ENCODE results near the gene USP14. TPM values are rescaled to one million over a fixed set of nuclear protein-coding genes. Genes with fewer than 3 reads are reported as not detected.

USP14 gene
- total RNA-seq, 1 experiment from 2014 or later = 56.1 TPM

DNA sequence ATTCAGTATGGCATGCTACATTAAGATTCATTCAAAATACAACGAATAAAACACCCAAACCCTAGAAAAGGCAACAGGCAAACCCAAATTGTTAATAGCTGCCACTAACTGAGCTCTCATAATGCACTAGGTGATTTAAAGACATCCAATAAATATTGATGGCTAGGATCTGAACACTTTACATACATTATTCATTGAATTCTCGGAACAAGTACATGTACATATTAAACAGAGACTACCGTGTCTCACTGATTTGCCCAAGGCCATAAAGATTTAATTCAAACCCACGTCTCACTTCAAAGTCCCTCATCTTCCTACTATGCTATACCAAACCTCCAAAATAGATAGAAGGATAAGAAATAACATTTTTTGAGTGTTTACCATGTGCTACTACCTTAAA is 67.4 kb downstream of the USP14 start:
- Histone ChIP-seq H3K9me3 (ENCODE audit: control insufficient read depth in 1 of 2, insufficient read depth in 1 of 2, low read depth in 1 of 2, low read length in 2 of 2) (no peaks in the 10 kb centered on the region), H2AFZ (ENCODE audit: low read depth, low read length, poor library complexity, severe bottlenecking) (no peak overlapping the region), H3K36me3 (ENCODE audit: control insufficient read depth in 1 of 2, insufficient read depth in 2 of 2, low read length in 2 of 2) (no peaks in the 10 kb centered on the region; a peak in 1 of 4 replicates), H4K20me1 (ENCODE audit: insufficient read depth) (no peaks in the 10 kb centered on the region), H3K79me2 (ENCODE audit: insufficient read depth, low read length) (no peaks in the 10 kb centered on the region), H3K9me2 (ENCODE audit: insufficient read depth) (no peaks in the 10 kb centered on the region), H3K4me3 (replicated peaks in 1 of 2; ENCODE audit: low read depth in 1 of 2, low read length in 2 of 2) (no peak overlapping the region), H3K27ac (ENCODE audit: low read depth, low read length) (no peak overlapping the region), H3K27me3 (ENCODE audit: insufficient read depth, low read length) (no peaks in the 10 kb centered on the region), H3K9ac (ENCODE audit: low read length) (no peak overlapping the region), H3K4me2 (ENCODE audit: low read length) (no peak overlapping the region), H3K4me1 (ENCODE audit: control insufficient read depth in 1 of 2, insufficient read depth in 2 of 2, low read length in 2 of 2) (no peaks in the 10 kb centered on the region)
- ChIA-PET CTCF (no interaction called here), RAD21 (ENCODE audit: low non-redundant PET in 1 of 2, low total read pairs in 2 of 2, uncharacterized antibody in 2 of 2, unreplicated experiment in 2 of 2) (no interaction called here), POLR2A (no interaction called here)
- BruUV-seq (replicated peaks) = no TSS peak
- DNase-seq (ENCODE audit: low read depth, low spot score) (no peak), ATAC-seq (no peak)
- TF ChIP-seq ELF1 (IDR thresholded peaks at IDR 0.05; ENCODE audit: borderline replicate concordance, low read depth) (no peak), CBX3 (IDR thresholded peaks at IDR 0.05; ENCODE audit: low read depth) (no peak), SP1 (IDR thresholded peaks at IDR 0.05; ENCODE audit: low read depth) (no peak), EGR1 (IDR thresholded peaks at IDR 0.05; ENCODE audit: low read depth) (no peak), RAD21 (IDR thresholded peaks at IDR 0.05; ENCODE audit: low read depth) (no peak), ZFX (IDR thresholded peaks at IDR 0.05) (no peak), EZH2phosphoT487 (IDR thresholded peaks at IDR 0.05; ENCODE audit: borderline replicate concordance) (no peak), ZNF274 (IDR thresholded peaks at IDR 0.05; ENCODE audit: low read depth, low read length) (no peak), SRF (IDR thresholded peaks at IDR 0.05; ENCODE audit: low read depth) (no peak)
- TF ChIP-seq, protein P1, sequence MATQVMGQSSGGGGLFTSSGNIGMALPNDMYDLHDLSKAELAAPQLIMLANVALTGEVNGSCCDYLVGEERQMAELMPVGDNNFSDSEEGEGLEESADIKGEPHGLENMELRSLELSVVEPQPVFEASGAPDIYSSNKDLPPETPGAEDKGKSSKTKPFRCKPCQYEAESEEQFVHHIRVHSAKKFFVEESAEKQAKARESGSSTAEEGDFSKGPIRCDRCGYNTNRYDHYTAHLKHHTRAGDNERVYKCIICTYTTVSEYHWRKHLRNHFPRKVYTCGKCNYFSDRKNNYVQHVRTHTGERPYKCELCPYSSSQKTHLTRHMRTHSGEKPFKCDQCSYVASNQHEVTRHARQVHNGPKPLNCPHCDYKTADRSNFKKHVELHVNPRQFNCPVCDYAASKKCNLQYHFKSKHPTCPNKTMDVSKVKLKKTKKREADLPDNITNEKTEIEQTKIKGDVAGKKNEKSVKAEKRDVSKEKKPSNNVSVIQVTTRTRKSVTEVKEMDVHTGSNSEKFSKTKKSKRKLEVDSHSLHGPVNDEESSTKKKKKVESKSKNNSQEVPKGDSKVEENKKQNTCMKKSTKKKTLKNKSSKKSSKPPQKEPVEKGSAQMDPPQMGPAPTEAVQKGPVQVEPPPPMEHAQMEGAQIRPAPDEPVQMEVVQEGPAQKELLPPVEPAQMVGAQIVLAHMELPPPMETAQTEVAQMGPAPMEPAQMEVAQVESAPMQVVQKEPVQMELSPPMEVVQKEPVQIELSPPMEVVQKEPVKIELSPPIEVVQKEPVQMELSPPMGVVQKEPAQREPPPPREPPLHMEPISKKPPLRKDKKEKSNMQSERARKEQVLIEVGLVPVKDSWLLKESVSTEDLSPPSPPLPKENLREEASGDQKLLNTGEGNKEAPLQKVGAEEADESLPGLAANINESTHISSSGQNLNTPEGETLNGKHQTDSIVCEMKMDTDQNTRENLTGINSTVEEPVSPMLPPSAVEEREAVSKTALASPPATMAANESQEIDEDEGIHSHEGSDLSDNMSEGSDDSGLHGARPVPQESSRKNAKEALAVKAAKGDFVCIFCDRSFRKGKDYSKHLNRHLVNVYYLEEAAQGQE (IDR thresholded peaks at IDR 0.05; ENCODE audit: low read depth) = no peak
- TF ChIP-seq, protein P2, sequence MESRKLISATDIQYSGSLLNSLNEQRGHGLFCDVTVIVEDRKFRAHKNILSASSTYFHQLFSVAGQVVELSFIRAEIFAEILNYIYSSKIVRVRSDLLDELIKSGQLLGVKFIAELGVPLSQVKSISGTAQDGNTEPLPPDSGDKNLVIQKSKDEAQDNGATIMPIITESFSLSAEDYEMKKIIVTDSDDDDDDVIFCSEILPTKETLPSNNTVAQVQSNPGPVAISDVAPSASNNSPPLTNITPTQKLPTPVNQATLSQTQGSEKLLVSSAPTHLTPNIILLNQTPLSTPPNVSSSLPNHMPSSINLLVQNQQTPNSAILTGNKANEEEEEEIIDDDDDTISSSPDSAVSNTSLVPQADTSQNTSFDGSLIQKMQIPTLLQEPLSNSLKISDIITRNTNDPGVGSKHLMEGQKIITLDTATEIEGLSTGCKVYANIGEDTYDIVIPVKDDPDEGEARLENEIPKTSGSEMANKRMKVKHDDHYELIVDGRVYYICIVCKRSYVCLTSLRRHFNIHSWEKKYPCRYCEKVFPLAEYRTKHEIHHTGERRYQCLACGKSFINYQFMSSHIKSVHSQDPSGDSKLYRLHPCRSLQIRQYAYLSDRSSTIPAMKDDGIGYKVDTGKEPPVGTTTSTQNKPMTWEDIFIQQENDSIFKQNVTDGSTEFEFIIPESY (IDR thresholded peaks at IDR 0.05; ENCODE audit: extremely low read depth, insufficient replicate concordance, low read length) = no peak
- intact Hi-C loops (cut with micrococcal nuclease) = no loop called here
